Neural progenitor cell (in vitro differentiated cells): ENCODE data around the gene SAMD13.

Experiments
- CTCF ChIP-seq: fragments of 200-600 bp; sonication (generic); IDR thresholded peaks from 2 replicates; pipeline ENCODE4 v1.5.1; 2017; ENCODE audit warnings: antibody characterized with exemption, mild to moderate bottlenecking
- EZH2 ChIP-seq: fragments of 200-600 bp; sonication (generic); IDR thresholded peaks from 2 replicates; pipeline ENCODE4 v1.6.1; 2017; ENCODE audit warnings: antibody characterized with exemption, mild to moderate bottlenecking, moderate library complexity

DNA sequence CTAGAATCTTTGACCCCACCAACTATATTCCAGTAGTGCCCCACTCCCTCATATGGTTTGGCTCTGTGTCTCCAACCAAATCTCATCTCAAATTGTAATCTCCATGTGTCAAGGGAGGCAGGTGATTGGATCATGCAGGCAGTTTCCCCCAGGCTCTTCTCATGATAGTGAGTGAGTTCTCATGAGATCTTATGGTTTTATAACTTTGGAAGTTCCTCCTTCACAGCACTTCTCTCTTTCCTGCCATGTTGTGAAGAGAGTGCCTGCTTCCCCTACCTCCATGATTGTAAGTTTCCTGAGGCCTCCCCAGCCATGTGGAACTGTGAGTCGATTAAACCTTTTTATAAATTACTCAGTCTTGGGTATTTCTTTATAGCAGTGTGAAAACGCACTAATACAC lies 7.7 kb upstream of the SAMD13 start:
- no peak for TF ChIP-seq EZH2
- TF ChIP-seq CTCF, result no peak
